OCI-M2 (cell line): Measurements from ENCODE around the gene BAZ1A.

Experiments used
- DNase-seq: peaks from one replicate; lab custom pipeline; 2025; ENCODE audit not compliant: unreplicated experiment; lab: John Stamatoyannopoulos, UW

BAZ1A gene, protein sequence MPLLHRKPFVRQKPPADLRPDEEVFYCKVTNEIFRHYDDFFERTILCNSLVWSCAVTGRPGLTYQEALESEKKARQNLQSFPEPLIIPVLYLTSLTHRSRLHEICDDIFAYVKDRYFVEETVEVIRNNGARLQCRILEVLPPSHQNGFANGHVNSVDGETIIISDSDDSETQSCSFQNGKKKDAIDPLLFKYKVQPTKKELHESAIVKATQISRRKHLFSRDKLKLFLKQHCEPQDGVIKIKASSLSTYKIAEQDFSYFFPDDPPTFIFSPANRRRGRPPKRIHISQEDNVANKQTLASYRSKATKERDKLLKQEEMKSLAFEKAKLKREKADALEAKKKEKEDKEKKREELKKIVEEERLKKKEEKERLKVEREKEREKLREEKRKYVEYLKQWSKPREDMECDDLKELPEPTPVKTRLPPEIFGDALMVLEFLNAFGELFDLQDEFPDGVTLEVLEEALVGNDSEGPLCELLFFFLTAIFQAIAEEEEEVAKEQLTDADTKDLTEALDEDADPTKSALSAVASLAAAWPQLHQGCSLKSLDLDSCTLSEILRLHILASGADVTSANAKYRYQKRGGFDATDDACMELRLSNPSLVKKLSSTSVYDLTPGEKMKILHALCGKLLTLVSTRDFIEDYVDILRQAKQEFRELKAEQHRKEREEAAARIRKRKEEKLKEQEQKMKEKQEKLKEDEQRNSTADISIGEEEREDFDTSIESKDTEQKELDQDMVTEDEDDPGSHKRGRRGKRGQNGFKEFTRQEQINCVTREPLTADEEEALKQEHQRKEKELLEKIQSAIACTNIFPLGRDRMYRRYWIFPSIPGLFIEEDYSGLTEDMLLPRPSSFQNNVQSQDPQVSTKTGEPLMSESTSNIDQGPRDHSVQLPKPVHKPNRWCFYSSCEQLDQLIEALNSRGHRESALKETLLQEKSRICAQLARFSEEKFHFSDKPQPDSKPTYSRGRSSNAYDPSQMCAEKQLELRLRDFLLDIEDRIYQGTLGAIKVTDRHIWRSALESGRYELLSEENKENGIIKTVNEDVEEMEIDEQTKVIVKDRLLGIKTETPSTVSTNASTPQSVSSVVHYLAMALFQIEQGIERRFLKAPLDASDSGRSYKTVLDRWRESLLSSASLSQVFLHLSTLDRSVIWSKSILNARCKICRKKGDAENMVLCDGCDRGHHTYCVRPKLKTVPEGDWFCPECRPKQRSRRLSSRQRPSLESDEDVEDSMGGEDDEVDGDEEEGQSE (N-terminal part only)

GRCh38 chr14:34875031-34875922 lies at the start of gene BAZ1A:
Gene BAZ1A (minus strand): TSS chr14:34875360. CDS start chr14:34874604, 756 bp downstream.
- peak; percentile 26 for DNase-seq

- DNase-seq = no peak
These were observed 45.2 kb upstream of the BAZ1A start for GRCh38 chr14:34920339-34920738.

DNA sequence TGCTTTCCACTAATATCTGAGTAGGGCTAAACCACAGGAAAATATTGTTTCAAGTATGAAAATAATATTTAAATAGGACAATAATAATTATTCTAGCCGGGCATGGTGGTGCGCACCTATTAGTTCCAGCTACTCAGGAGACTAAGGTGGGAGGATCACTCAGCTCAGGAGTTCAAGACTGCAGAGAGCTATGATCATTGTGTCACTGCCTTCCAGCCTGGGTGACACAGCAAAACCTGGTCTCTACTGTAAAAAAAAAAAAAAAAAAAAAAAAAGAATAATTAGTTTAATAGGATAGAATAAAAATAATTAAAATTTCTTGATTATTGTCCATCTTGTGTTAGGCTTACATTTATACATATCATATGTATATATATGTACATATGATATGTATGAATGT lies 38.5 kb upstream of the BAZ1A start:
- no peak for DNase-seq

DNA sequence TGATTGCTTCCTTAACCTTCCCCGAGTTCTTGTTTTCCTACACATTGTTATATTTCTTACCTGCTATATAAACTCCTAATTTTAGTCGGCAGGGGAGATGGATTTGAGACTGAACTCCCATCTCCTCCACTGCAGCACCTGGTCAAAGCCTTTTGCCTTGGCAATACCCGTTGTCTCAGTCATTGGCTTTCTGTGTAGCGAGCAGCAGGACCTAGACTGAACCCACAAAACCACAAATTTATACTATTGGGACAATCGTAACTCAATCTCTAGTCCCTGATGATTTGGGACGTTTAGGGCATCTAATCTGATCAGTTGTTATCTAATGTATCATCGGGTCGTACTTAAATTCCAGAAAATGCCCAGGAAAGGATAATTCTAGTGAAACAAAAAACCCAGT lies 37.8 kb upstream of the BAZ1A start:
- DNase-seq = no peak

DNA sequence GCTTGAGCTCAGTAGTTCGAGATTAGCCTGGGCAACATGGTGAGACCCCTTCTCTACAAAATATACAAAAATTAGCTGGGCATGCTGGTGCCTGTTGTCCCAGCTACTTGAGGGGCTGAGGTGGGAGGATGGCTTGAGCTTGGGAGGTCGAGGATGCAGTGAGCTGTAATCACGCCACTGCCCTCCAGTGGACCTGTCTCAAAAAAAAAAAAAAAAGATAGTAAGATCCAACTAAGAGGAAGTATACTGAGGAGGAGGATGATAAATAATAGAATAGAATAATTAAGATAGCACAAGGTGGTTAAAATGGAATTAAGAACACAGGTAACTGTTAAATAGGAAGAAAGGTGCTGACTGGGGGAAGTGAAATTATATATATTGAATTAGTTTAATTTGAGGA lies 37.0 kb upstream of the BAZ1A start:
- DNase-seq = no peak

- no peak for DNase-seq
These were observed 36.3 kb upstream of the BAZ1A start for GRCh38 chr14:34911209-34912150.

- DNase-seq = no peak
These were observed 31.1 kb upstream of the BAZ1A start for GRCh38 chr14:34906287-34906686.

- DNase-seq = no peak
These were observed 20.1 kb upstream of the BAZ1A start for GRCh38 chr14:34895277-34895676.

GRCh38 chr14:34890937-34891336 lies 15.8 kb upstream of the BAZ1A start:
- DNase-seq = no peak

DNA sequence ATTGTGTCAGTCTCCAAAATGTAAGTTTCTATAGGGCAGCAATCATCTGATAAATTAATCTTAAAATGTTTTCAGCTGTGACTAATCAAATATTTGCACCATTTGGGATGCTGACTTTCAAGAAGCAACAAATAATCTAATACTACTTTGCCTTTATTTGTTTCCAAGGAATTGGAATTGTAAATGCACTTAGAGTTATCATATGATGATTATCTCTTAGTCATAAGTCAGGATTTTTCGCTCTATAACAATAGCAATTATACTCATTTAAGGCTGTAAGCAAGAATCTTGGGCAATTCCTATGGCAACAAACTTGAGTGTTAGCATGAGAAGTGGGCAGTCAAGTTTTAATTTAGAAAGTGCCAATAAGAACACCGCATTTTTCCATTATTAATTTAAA lies 13.0 kb upstream of the BAZ1A start:
- no peak for DNase-seq

- DNase-seq = no peak
These were observed 8.8 kb upstream of the BAZ1A start for GRCh38 chr14:34883954-34884353.

- DNase-seq = no peak
These were observed 652 bp downstream of the BAZ1A start for GRCh38 chr14:34874386-34875030.

GRCh38 chr14:34873589-34874385 lies 1.4 kb downstream of the BAZ1A start:
- DNase-seq = no peak

DNA sequence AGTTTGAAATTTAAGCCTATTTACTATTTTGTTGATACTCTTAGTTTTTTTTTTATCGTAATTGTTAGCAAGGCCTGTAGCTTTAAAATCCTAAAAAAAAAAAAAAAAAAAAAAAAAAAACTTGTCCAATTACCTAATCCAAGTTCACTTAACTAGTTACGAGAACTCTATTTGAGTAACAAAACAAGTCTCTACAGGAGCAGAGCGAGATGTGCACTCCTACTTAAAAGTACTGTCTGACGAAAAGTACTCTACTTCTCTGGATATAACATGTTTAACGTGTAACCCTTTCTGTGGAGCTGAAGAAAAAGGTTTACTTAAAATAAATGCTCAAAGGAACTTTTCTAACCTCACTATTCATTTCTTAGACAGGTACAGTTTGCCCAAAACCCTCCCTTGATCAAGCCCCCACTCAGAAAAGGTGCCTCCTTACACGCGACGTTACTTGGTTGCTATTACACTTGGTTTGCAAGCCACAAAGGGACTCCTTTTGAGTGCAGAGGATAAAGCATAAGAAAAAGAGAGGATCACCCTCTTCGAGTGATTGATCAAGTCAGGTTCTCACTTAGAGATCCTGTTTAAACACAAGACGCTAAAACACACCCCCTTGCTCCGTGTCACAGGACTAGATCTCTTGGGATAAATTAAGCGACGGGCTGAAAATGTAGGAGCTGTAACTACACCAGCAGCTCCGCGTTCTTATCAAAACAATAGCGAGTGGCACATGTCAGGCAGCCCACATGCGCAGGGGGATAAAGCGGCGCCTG lies 2.2 kb downstream of the BAZ1A start:
- peak; percentile 87 for DNase-seq

GRCh38 chr14:34867199-34867598 lies 8.0 kb downstream of the BAZ1A start:
- DNase-seq = no peak

DNA sequence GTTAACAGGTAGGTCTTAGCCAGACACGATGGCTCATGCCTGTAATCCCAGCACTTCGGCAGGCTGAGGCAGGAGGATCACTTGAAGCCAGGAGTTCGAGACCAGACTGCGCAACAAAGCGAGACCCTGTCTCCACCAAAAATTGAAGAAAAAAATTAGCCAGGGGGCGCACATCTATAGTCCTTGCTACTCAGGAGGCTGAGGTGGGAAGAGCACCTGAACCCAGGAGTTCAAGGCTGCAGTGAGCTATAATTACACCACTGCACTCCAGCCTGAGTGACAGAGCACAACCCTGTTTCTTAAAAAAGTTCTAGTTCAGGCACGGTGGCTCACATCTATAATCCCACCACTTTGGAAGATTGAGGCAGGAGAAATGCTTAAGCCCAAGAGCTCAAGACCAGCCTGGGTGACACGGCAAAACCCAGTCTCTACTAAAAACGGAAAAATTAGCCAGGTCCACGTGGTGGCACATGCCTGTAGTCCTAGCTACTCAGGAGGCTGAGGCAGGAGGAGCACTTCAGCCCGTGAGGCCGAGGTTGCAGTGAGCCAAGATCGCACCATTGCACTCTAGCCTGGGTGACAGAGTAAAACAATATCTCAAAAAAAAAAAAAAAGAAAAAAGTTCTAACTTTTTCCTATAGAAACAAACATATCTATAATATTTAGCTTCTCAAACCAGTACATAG lies 9.1 kb downstream of the BAZ1A start:
- DNase-seq = no peak

GRCh38 chr14:34863844-34864243 lies 11.3 kb downstream of the BAZ1A start:
- DNase-seq = no peak
